Psoas muscle (tissue), 8 donors: ENCODE measurements around the gene EIF3D. TPM values are rescaled to one million over a fixed set of nuclear protein-coding genes. Genes with fewer than 3 reads are reported as not detected.
A peak's percentile ranks its signal among the peaks of the same experiment; 100 is the strongest.

Experiments used
- ATAC-seq, 4 donors: fragments of 200-7000 bp; cut with Tn5 transposase; one replicate each; pipeline ENCODE4 v1.9.1; 2020; ENCODE audit warnings: moderate library complexity in 3 of 4, mild to moderate bottlenecking in 2 of 4
- DNase-seq, 2 donors: peaks; one replicate each; pipeline ENCODE4 v3.0.0-alpha.2; 2020
- H3K27ac ChIP-seq: fragments of 200-600 bp; one replicate; pipeline ENCODE4 v1.8.0; 2022
- H3K27me3 ChIP-seq, 3 donors: fragments of 200-600 bp in 1 of 3; one replicate each; pipeline versions ENCODE4 v1.6.1 to v1.8.0; 2013 to 2022; ENCODE audit warnings: low read length in 2 of 3, mild to moderate bottlenecking in 2 of 3, moderate library complexity in 1 of 3; ENCODE audit not compliant: insufficient read depth in 3 of 3
- H3K36me3 ChIP-seq, 2 donors: fragments of 200-600 bp in 1 of 2; one replicate each; pipeline versions ENCODE4 v1.6.1 to v1.8.0; 2013 to 2022; ENCODE audit warnings: low read depth in 1 of 2, mild to moderate bottlenecking in 1 of 2, moderate library complexity in 1 of 2; ENCODE audit not compliant: insufficient read depth in 1 of 2
- H3K4me1 ChIP-seq: fragments of 200-600 bp; one replicate; pipeline ENCODE4 v1.8.0; 2022
- H3K4me3 ChIP-seq: fragments of 200-600 bp; one replicate; pipeline ENCODE4 v1.8.0; 2022; ENCODE audit warnings: mild to moderate bottlenecking
- H3K9me3 ChIP-seq: fragments of 200-600 bp; one replicate; pipeline ENCODE4 v1.8.0; 2022
- WGBS, 3 donors: extraction: QIAGEN DNeasy Blood & Tissue Kit; methylation state at CpG; one replicate each; pipeline versions ENCODE4 v1.1.6 to v1.1.7; 2013; 5-methylcytosine and 5-hydroxymethylcytosine counted together
- intact Hi-C, 2 donors: fragments of 100-400 bp; cut with DNase I; formaldehyde crosslinking; loops; one replicate each; pipeline versions ENCODE4 v1.11.0 to v1.14.2; 2022
- polyA plus RNA-seq, 3 donors: library from polyadenylated mRNA; stranded (reverse); fragments of 200-250 nt; gene quantifications; one replicate each; pipeline ENCODE4 v1.2.3, GENCODE V29; 2013
- total RNA-seq, 4 donors: library from RNA; stranded (reverse); fragmentation: NEBNext Ultra II Directional in 2 of 4; extraction: Animal tissue kit (Norgen Biotek cat#: 25700) in 2 of 4; gene quantifications; one replicate each; pipeline versions ENCODE4 v1.2.1 to v1.2.4, GENCODE V29; 2021 to 2023
- TF ChIP-seq, protein P1 (sequence below): fragments of 200-600 bp; IDR thresholded peaks from one replicate; pipeline ENCODE4 v1.8.0; 2022; ENCODE audit warnings: antibody characterized with exemption
- donor health status: healthy with polysubstance abuse.
- donor health status: DM: no; HTN: no; CAD: no; lungs with moderate emphysema.
- donor health status: Bipolar disorder and iron deficiency.
- donor health status: healthy.
- donor health status: DM: yes; HTN: yes; CAD: no.
- donor health status: DM: no; HTN: no; CAD: no.
- donor health status: DM: no; HTN: no; CAD: no.
- donor health status: DM: yes; HTN: yes; CAD: no.

Gene EIF3D
- total and polyA plus RNA-seq, 7 donors = 102 to 338 (median 120) TPM

GRCh38 chr22:36512991-36513390 is 16.0 kb downstream of the EIF3D start:
- TF ChIP-seq, protein P1, sequence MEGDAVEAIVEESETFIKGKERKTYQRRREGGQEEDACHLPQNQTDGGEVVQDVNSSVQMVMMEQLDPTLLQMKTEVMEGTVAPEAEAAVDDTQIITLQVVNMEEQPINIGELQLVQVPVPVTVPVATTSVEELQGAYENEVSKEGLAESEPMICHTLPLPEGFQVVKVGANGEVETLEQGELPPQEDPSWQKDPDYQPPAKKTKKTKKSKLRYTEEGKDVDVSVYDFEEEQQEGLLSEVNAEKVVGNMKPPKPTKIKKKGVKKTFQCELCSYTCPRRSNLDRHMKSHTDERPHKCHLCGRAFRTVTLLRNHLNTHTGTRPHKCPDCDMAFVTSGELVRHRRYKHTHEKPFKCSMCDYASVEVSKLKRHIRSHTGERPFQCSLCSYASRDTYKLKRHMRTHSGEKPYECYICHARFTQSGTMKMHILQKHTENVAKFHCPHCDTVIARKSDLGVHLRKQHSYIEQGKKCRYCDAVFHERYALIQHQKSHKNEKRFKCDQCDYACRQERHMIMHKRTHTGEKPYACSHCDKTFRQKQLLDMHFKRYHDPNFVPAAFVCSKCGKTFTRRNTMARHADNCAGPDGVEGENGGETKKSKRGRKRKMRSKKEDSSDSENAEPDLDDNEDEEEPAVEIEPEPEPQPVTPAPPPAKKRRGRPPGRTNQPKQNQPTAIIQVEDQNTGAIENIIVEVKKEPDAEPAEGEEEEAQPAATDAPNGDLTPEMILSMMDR = no peak
- DNase-seq = no peak
- Histone ChIP-seq H3K4me3 (no peak overlapping the region), H3K27me3 (no peaks in the 10 kb centered on the region), H3K9me3 (no peaks in the 10 kb centered on the region), H3K36me3 (peaks cover 21 to 82% of the 10 kb centered on the region in 2 donors), H3K4me1 (no peaks in the 10 kb centered on the region), H3K27ac (no peak overlapping the region)
- ATAC-seq = no peak
- WGBS, 3 donors = 74 to 86% (median 84%) methylated on average over 4 of the region's 4 CpGs
- intact Hi-C loops = no loop called here

DNA sequence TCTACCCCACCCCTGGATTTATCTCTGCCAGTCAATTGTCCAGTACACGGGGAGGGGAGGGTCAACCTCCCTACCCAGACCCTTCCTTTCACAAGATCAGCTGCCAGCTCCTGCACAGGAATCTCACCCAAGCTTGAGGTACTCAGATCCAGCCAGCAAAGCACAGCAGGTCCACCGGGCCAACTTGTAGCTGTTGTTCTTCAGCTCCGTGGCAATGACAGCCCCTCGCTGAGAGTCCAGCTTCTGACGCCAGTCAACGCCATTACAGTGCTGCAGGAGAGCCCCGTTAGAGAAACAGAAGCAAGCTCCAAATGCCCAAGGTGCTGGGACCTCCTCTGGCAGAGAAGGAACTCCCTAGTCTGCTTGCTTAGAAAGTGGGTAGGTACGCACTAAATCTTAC is 16.6 kb downstream of the EIF3D start:
- TF ChIP-seq, protein P1 = no peak
- no peak overlapping the region for H3K27ac ChIP-seq
- no peaks in the 10 kb centered on the region for H3K4me1 ChIP-seq
- WGBS, 3 donors = 93 to 94% (median 93%) methylated on average over 8 of the region's 8 CpGs
- H3K4me3 ChIP-seq = no peak overlapping the region
- no peak for ATAC-seq
- H3K36me3 ChIP-seq = peaks cover 20 to 76% of the 10 kb centered on the region in 2 donors
- H3K27me3 ChIP-seq = no peaks in the 10 kb centered on the region
- no peaks in the 10 kb centered on the region for H3K9me3 ChIP-seq
- intact Hi-C loops = no loop called here
- no peak for DNase-seq

DNA sequence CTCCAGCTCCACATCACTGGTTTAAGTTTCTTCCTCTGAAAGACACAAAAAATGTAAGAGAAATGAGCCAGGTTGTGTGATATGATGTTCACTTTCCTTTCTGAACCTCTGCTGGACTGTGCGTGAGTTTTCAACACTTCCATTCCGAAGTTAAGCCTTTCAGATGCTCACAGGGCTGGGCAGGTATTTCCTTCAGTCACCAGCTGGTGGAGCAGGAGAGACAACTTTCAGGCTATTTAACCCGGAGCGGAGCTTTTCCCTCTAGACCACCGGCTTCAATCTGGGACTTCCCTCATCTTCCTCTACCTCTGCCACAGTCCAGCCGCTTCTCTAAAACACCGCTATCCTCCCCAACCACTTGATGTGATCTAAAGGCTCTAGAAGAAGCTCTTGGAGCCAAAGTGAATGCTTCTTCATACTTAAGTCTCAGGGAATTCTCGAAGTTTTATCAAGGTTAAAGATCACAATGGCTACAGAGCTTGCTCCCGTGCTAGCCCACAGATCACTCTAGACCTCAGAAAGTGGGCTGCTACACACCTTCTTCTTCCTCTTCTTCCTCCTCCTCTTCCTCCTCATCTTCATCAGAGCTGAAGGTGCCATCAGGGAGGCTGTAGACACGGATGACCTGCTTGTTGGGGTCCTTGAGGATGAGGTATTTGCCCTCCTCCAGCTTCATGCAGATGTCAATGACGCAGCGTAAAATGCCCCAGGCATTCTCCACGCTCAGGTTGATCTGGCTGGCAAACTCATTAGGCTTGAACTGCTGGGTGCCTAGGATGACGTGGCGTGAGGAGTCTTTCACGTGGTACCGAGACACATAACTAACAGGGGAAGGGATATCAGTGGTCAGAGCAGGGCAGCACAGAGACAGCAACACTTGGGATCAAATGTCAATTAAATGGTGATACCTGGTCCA is 17.7 kb downstream of the EIF3D start:
- intact Hi-C loops = no loop called here
- Histone ChIP-seq H3K36me3 (peaks cover 18 to 65% of the 10 kb centered on the region in 2 donors), H3K27ac (peak overlapping the region; percentile 4), H3K4me1 (peaks cover 4% of the 10 kb centered on the region), H3K4me3 (no peak overlapping the region), H3K27me3 (no peaks in the 10 kb centered on the region), H3K9me3 (no peaks in the 10 kb centered on the region)
- 67 to 70% (median 68%) methylated on average over 17 of the region's 17 CpGs for WGBS, 3 donors
- DNase-seq (no peak), ATAC-seq (no peak)
- TF ChIP-seq, protein P1 = peak; percentile 43

- peak in 3 of 4 donors; percentile 25 to 37 (median 29) for ATAC-seq
- intact Hi-C loops = no loop called here
- Histone ChIP-seq H3K9me3 (no peaks in the 10 kb centered on the region), H3K27ac (no peak overlapping the region), H3K4me1 (peaks cover 5% of the 10 kb centered on the region), H3K27me3 (no peaks in the 10 kb centered on the region), H3K36me3 (peaks cover 18 to 56% of the 10 kb centered on the region in 2 donors), H3K4me3 (no peak overlapping the region)
- 29 to 60% (median 52%) methylated on average over 3 of the region's 3 CpGs for WGBS, 3 donors
- peak in 1 of 2 donors; percentile 62 for DNase-seq
- TF ChIP-seq, protein P1 = no peak
Measured at GRCh38 chr22:36510384-36510783, 18.6 kb downstream of the EIF3D start.
